ENCODE data around the gene ENPP3. TPM values are rescaled to one million over a fixed set of nuclear protein-coding genes. Genes with fewer than 3 reads are reported as not detected.

The ENPP3 gene
- polyA plus RNA-seq, 3 donors: not detected

DNA sequence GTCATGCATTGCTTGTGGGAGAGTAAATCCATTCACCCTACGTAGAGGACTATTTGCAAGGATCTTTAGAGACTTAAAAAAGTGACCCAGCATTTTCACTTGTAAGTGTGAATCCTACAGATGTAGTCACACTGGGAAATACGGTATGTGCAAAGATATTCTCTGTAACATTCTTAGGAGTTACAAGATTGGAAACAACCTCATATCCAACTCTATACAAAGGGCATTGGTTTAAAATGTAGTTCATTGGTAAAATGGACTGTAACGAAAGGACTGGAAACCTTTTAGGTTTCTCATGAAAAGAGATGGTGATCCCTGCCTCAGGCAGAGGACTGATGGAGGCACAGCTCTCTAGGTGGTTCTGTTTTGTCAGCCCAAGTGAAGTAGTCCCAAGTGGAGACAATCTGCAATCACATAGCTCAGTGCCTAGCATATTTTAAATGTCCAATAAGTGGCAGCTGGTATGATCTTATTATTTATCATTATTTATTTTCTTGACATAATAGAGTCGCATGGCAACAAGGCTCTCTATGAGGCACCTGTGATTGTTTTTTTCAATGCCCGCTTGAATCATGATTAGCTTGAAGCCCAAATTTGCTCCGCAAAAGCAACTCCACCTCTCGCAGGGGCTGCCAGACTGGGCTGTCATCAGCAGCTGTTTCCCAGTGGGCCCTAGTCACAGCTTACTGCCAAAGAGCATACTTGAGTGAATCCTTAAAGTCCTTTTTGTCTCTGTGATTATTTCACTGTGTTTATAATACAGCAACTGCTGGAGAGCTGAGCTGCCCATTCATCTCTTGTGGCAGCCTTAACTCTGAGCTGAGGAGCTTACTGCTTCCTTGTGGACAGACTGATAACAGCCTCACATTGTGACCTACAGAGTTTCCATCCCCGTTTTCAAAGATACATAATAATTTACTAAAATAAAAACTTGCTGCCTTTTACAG lies 150.9 kb downstream of the ENPP3 start:
- Mint-ChIP-seq H3K27ac (no peak overlapping the region), H3K4me3 (no peak overlapping the region), H3K4me1 (no peaks in the 10 kb centered on the region), H3K9me3 (peaks cover 0 to 11% (median 5%) of the 10 kb centered on the region in 7 donors), H3K36me3 (no peaks in the 10 kb centered on the region), H3K27me3 (ENCODE audit: low read depth in 3 of 3) (peaks cover 3 to 4% (median 3%) of the 10 kb centered on the region in 3 donors)
- Histone ChIP-seq H3K4me2 (replicated peaks; ENCODE audit: extremely low read depth, low read length, poor library complexity, severe bottlenecking) (no peak overlapping the region), H4K20me1 (ENCODE audit: insufficient read depth, low read length) (no peaks in the 10 kb centered on the region), H2AFZ (ENCODE audit: insufficient read depth, low read depth, low read length, poor library complexity, severe bottlenecking) (no peak overlapping the region), H3K9ac (ENCODE audit: insufficient read depth, low read length, poor library complexity, severe bottlenecking) (no peak overlapping the region), H3K79me2 (ENCODE audit: insufficient read depth, low read length) (no peaks in the 10 kb centered on the region), H3K9me3 (replicated peaks in 1 of 2; ENCODE audit: control insufficient read depth in 1 of 2, insufficient read depth in 1 of 2, low read length in 2 of 2) (peaks cover 0 to 3% of the 10 kb centered on the region in 2 donors), H3K4me1 (ENCODE audit: control insufficient read depth in 1 of 2, insufficient read depth in 2 of 2, low read length in 2 of 2) (no peaks in the 10 kb centered on the region), H3K27ac (ENCODE audit: low read depth in 1 of 2, low read length in 2 of 2) (no peak overlapping the region), H3K27me3 (ENCODE audit: control insufficient read depth in 2 of 2, insufficient read depth in 2 of 2, low read length in 2 of 2) (no peaks in the 10 kb centered on the region), H3K36me3 (replicated peaks in 1 of 2; ENCODE audit: control insufficient read depth in 1 of 2, insufficient read depth in 2 of 2, low read length in 2 of 2) (no peaks in the 10 kb centered on the region), H3K4me3 (replicated peaks in 1 of 3; ENCODE audit: low read depth in 2 of 3, low read length in 3 of 3) (no peak overlapping the region)
- DNase-seq: no peak
- 98% methylated on average over 4 of the region's 8 CpGs for WGBS (ENCODE audit: insufficient coverage)
- TF ChIP-seq, protein P1, sequence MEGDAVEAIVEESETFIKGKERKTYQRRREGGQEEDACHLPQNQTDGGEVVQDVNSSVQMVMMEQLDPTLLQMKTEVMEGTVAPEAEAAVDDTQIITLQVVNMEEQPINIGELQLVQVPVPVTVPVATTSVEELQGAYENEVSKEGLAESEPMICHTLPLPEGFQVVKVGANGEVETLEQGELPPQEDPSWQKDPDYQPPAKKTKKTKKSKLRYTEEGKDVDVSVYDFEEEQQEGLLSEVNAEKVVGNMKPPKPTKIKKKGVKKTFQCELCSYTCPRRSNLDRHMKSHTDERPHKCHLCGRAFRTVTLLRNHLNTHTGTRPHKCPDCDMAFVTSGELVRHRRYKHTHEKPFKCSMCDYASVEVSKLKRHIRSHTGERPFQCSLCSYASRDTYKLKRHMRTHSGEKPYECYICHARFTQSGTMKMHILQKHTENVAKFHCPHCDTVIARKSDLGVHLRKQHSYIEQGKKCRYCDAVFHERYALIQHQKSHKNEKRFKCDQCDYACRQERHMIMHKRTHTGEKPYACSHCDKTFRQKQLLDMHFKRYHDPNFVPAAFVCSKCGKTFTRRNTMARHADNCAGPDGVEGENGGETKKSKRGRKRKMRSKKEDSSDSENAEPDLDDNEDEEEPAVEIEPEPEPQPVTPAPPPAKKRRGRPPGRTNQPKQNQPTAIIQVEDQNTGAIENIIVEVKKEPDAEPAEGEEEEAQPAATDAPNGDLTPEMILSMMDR (IDR thresholded peaks at IDR 0.05): no peak
- intact Hi-C loops (cut with micrococcal nuclease): no loop called here

DNA sequence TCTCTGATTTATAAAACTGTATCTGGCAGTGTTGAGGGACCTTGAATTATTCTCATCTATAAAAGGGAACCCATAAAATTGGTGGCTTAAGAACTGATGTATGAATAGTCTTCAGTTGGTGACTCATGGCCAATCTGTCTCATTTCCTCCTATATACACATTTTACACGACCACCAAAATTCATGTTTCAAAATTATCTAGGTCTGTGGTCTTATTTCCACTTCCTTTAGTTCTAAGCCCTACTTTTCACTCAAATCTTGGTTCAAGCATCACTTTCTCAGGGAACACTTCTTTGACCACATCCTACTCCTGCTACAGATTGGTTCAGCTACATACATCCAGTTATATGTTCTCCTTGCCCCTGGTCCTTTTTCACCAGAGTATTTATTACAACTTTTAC lies 152.1 kb downstream of the ENPP3 start:
- H3K79me2 ChIP-seq (ENCODE audit: insufficient read depth, low read length): no peaks in the 10 kb centered on the region
- H3K9ac ChIP-seq (ENCODE audit: insufficient read depth, low read length, poor library complexity, severe bottlenecking): no peak overlapping the region
- Mint-ChIP-seq H3K4me3 (no peak overlapping the region), H3K4me1 (no peaks in the 10 kb centered on the region), H3K36me3 (no peaks in the 10 kb centered on the region), H3K9me3 (peaks cover 0 to 10% (median 3%) of the 10 kb centered on the region in 7 donors), H3K27me3 (ENCODE audit: low read depth in 3 of 3) (peaks cover 2 to 4% (median 3%) of the 10 kb centered on the region in 3 donors), H3K27ac (no peak overlapping the region)
- no peak for DNase-seq
- WGBS (ENCODE audit: insufficient coverage): 0% methylated on average over 1 of the region's 1 CpG
- no peak overlapping the region for H3K27ac ChIP-seq (ENCODE audit: low read depth in 1 of 2, low read length in 2 of 2)
- H3K27me3 ChIP-seq (ENCODE audit: control insufficient read depth in 2 of 2, insufficient read depth in 2 of 2, low read length in 2 of 2): no peaks in the 10 kb centered on the region
- no peaks in the 10 kb centered on the region for H3K4me1 ChIP-seq (ENCODE audit: control insufficient read depth in 1 of 2, insufficient read depth in 2 of 2, low read length in 2 of 2)
- no peak overlapping the region for H3K4me3 ChIP-seq (replicated peaks in 1 of 3; ENCODE audit: low read depth in 2 of 3, low read length in 3 of 3)
- H3K36me3 ChIP-seq (replicated peaks in 1 of 2; ENCODE audit: control insufficient read depth in 1 of 2, insufficient read depth in 2 of 2, low read length in 2 of 2): no peaks in the 10 kb centered on the region
- intact Hi-C loops (cut with micrococcal nuclease): no loop called here
- no peak overlapping the region for H3K4me2 ChIP-seq (replicated peaks; ENCODE audit: extremely low read depth, low read length, poor library complexity, severe bottlenecking)
- TF ChIP-seq, protein P1 (IDR thresholded peaks at IDR 0.05): no peak
- no peak overlapping the region for H2AFZ ChIP-seq (ENCODE audit: insufficient read depth, low read depth, low read length, poor library complexity, severe bottlenecking)
- H4K20me1 ChIP-seq (ENCODE audit: insufficient read depth, low read length): no peaks in the 10 kb centered on the region
- peaks cover 0 to 3% of the 10 kb centered on the region in 2 donors for H3K9me3 ChIP-seq (replicated peaks in 1 of 2; ENCODE audit: control insufficient read depth in 1 of 2, insufficient read depth in 1 of 2, low read length in 2 of 2)

Data from CD14-positive monocyte (primary cell).